Smooth muscle cell (in vitro differentiated cells): ENCODE data around the gene FANCC. TPM values are rescaled to one million over a fixed set of nuclear protein-coding genes. Genes with fewer than 3 reads are reported as not detected.

Experiments used
- DNase-seq: peaks from one replicate; lab custom pipeline; 2025; ENCODE audit not compliant: unreplicated experiment; lab: John Stamatoyannopoulos, UW
- H2AFZ ChIP-seq: fragments of 200-600 bp; sonication (generic); 2 replicates; pipeline ENCODE4 v1.6.0; 2016; ENCODE audit warnings: antibody characterized with exemption, low read depth, mild to moderate bottlenecking
- H3F3A ChIP-seq: fragments of 200-600 bp; sonication (generic); 2 replicates; pipeline ENCODE4 v1.6.0; 2017; ENCODE audit warnings: antibody characterized with exemption, low read depth
- H3K27ac ChIP-seq: fragments of 200-600 bp; sonication (generic); 2 replicates; pipeline ENCODE4 v1.5.1; 2016; ENCODE audit warnings: low read depth, mild to moderate bottlenecking
- H3K27me3 ChIP-seq: fragments of 200-600 bp; sonication (generic); 2 replicates; pipeline ENCODE4 v1.6.1; 2016; ENCODE audit warnings: low read depth, mild to moderate bottlenecking
- H3K36me3 ChIP-seq: fragments of 200-600 bp; sonication (generic); 2 replicates; pipeline ENCODE4 v1.5.1; 2016; ENCODE audit warnings: low read depth
- H3K4me1 ChIP-seq: fragments of 200-600 bp; sonication (generic); 2 replicates; pipeline ENCODE4 v1.5.1; 2016; ENCODE audit warnings: low read depth
- H3K4me2 ChIP-seq: fragments of 200-600 bp; sonication (generic); 2 replicates; pipeline ENCODE4 v1.6.0; 2016; ENCODE audit warnings: mild to moderate bottlenecking
- H3K4me3 ChIP-seq: fragments of 200-600 bp; sonication (generic); 2 replicates; pipeline ENCODE4 v1.5.1; 2016; ENCODE audit warnings: mild to moderate bottlenecking
- H3K79me2 ChIP-seq: fragments of 200-600 bp; sonication (generic); 2 replicates; pipeline ENCODE4 v1.6.0; 2016; ENCODE audit warnings: low read depth, mild to moderate bottlenecking
- H3K9ac ChIP-seq: fragments of 200-600 bp; sonication (generic); 2 replicates; pipeline ENCODE4 v1.6.0; 2016; ENCODE audit warnings: low read depth
- H3K9me3 ChIP-seq: fragments of 200-600 bp; sonication (generic); replicated peaks from 2 replicates; pipeline ENCODE4 v1.5.1; 2016; ENCODE audit warnings: low read depth
- H4K20me1 ChIP-seq: fragments of 200-600 bp; sonication (generic); 2 replicates; pipeline ENCODE4 v1.6.0; 2016; ENCODE audit warnings: low read depth
- WGBS: methylation state at CpG from one replicate; pipeline ENCODE4 v1.1.7; 2016; ENCODE audit warnings: low lambda C conversion rate; 5-methylcytosine and 5-hydroxymethylcytosine counted together
- polyA plus RNA-seq: library from polyadenylated mRNA; unstranded; fragments of >200 nt; fragmentation: Nextera tagmentation; extraction: Ambion mirVana; gene quantifications from 2 replicates; pipeline ENCODE4 v1.2.1, GENCODE V29; 2016
- total RNA-seq: library from RNA; depleted of rRNA; stranded (reverse); fragments of >200 nt; gene quantifications from 2 replicates; pipeline ENCODE4 v1.2.3, GENCODE V29; 2014
- TF ChIP-seq, protein P1 (sequence below): fragments of 200-600 bp; sonication (generic); IDR thresholded peaks from 2 replicates; pipeline ENCODE4 v1.5.1; 2017; ENCODE audit warnings: borderline replicate concordance, mild to moderate bottlenecking, antibody characterized with exemption; ENCODE audit not compliant: insufficient read depth, poor library complexity, severe bottlenecking

The FANCC gene
- total and polyA plus RNA-seq, 2 experiments from 2014 or later = 11.0 to 11.2 TPM

DNA sequence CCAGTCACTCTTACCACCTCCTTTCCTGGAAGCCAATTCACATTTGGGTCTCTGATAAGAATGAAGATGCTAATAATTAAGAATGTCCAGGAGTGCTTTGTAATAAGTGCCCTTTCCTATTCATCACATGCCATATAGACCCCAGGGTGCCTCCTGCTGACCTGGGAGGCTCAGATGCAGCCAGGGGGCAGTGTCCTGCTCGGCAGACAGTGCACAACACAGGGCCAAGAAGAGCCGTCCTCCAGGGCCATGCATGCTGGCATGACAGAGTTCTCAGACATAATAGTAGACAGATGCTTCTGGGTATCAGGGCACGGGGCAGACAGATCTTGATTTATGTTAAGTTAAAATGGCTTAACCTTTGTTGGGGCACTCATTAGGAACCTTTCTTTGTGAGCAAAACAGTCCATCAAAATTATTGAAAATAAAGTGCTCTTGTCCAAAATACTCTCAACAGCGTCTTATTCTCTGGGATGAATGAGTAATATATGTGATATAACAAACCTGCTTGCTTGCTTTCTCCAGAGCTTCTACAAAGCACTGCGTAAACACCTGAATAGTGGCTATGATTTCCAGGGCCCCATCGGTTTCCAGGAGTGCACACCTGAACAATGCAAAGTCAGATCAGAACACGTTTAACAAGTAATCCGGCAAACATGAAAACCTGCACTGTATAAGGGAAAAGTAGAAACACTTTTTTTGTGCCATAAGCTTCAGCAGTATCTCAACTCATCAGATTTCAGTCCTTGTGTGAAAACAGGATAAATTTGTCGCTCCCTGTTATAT is 192.7 kb downstream of the FANCC start:
- no peaks in the 10 kb centered on the region for H3K36me3 ChIP-seq
- TF ChIP-seq, protein P1, sequence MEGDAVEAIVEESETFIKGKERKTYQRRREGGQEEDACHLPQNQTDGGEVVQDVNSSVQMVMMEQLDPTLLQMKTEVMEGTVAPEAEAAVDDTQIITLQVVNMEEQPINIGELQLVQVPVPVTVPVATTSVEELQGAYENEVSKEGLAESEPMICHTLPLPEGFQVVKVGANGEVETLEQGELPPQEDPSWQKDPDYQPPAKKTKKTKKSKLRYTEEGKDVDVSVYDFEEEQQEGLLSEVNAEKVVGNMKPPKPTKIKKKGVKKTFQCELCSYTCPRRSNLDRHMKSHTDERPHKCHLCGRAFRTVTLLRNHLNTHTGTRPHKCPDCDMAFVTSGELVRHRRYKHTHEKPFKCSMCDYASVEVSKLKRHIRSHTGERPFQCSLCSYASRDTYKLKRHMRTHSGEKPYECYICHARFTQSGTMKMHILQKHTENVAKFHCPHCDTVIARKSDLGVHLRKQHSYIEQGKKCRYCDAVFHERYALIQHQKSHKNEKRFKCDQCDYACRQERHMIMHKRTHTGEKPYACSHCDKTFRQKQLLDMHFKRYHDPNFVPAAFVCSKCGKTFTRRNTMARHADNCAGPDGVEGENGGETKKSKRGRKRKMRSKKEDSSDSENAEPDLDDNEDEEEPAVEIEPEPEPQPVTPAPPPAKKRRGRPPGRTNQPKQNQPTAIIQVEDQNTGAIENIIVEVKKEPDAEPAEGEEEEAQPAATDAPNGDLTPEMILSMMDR = no peak
- no peak overlapping the region for H2AFZ ChIP-seq
- 78% methylated on average over 9 of the region's 9 CpGs for WGBS
- H3K79me2 ChIP-seq = no peaks in the 10 kb centered on the region
- H3K9ac ChIP-seq = no peak overlapping the region
- DNase-seq = no peak
- H3K4me2 ChIP-seq = no peak overlapping the region
- H3K4me1 ChIP-seq = peaks cover 5% of the 10 kb centered on the region
- H4K20me1 ChIP-seq = no peaks in the 10 kb centered on the region
- peaks cover 6% of the 10 kb centered on the region for H3F3A ChIP-seq
- H3K27ac ChIP-seq = peak overlapping the region; percentile 4
- H3K9me3 ChIP-seq = no peaks in the 10 kb centered on the region
- H3K27me3 ChIP-seq = no peaks in the 10 kb centered on the region
- no peak overlapping the region for H3K4me3 ChIP-seq

DNA sequence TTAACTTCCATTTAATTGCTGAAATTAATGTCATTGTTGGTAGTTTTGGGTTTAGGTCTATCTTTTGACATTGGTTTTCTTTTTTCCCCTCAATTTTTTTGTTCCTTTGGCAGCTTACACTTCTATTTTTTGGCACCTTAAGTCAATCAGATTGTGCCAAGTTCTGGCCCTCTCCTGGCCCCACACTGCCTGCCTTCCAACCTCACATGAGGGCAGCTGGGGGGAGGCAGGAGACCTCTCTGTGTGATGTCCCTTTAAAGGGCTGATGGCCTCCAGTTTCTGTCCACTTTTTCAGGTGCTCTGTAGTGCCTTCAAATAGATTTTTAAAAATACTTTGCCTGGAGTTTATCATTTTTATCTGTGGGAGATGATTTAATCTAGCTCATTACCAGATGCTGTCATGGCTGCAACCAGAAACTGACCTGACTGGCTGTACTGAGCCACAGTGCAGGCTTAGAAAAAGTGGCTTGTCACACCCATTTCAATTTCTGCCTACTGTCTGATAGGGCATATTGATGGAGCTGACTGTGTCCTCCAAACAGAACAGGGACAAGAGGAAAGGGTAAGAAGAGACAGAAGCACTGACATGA is 196.6 kb downstream of the FANCC start:
- no peak for DNase-seq
- Histone ChIP-seq H3K9me3 (no peaks in the 10 kb centered on the region), H3K79me2 (no peaks in the 10 kb centered on the region), H3K4me3 (no peak overlapping the region), H3K36me3 (no peaks in the 10 kb centered on the region), H3K4me1 (no peaks in the 10 kb centered on the region), H3K27ac (no peak overlapping the region), H3K27me3 (no peaks in the 10 kb centered on the region), H3F3A (peaks cover 6% of the 10 kb centered on the region), H2AFZ (no peak overlapping the region), H4K20me1 (no peaks in the 10 kb centered on the region), H3K9ac (no peak overlapping the region), H3K4me2 (no peak overlapping the region)
- TF ChIP-seq, protein P1 = no peak

DNA sequence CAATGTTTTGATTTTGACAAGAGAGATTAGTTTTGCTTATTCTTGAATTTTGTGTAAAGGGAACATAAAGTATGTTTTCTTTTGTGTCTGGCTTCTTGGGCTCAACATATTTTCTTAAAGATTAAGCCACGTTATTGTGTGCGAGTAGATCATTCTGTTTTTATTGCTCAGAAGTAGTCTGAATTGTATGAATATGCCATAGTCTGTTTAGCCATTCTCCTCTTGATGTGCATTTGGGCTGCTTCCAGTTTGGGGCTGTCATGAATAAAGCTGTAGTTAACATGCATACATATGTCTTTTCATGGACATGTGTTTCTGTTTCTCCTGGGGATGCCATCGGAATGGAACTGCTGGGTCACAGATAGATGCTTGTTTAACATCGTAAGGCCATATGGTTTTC is 198.9 kb downstream of the FANCC start:
- Histone ChIP-seq H3K27me3 (no peaks in the 10 kb centered on the region), H3K9ac (no peak overlapping the region), H3F3A (peaks cover 6% of the 10 kb centered on the region), H4K20me1 (no peaks in the 10 kb centered on the region), H3K4me1 (no peaks in the 10 kb centered on the region), H3K79me2 (no peaks in the 10 kb centered on the region), H3K4me2 (no peak overlapping the region), H3K36me3 (no peaks in the 10 kb centered on the region), H3K27ac (peak overlapping the region; percentile 19), H3K4me3 (no peak overlapping the region), H3K9me3 (no peaks in the 10 kb centered on the region), H2AFZ (no peak overlapping the region)
- WGBS = 70% methylated on average over 4 of the region's 4 CpGs
- no peak for DNase-seq
- TF ChIP-seq, protein P1 = no peak
